SJSA1 (cell line): ENCODE measurements around the gene JMJD4. TPM values are rescaled to one million over a fixed set of nuclear protein-coding genes. Genes with fewer than 3 reads are reported as not detected.

Experiments used
- DNase-seq, 2 experiments: peaks; one replicate each; pipeline ENCODE4 v3.0.0-alpha.2; 2015 to 2020; ENCODE audit warnings: low spot score in 2 of 2, low read depth in 1 of 2
- H3K27ac ChIP-seq: fragments of 250-450 bp; sonication (Bioruptor Pico); 2 replicates; pipeline ENCODE4 v1.5.1; 2020; ENCODE audit warnings: mild to moderate bottlenecking, moderate library complexity
- H3K27me3 ChIP-seq: fragments of 250-450 bp; sonication (Bioruptor Pico); replicated peaks from 2 replicates; pipeline ENCODE4 v1.5.1; 2020; ENCODE audit warnings: mild to moderate bottlenecking, moderate library complexity
- H3K36me3 ChIP-seq: fragments of 250-450 bp; sonication (Bioruptor Pico); 2 replicates; pipeline ENCODE4 v1.5.1; 2020; ENCODE audit warnings: mild to moderate bottlenecking
- H3K4me1 ChIP-seq: fragments of 250-450 bp; sonication (Bioruptor Pico); replicated peaks from 2 replicates; pipeline ENCODE4 v1.6.1; 2021; ENCODE audit warnings: mild to moderate bottlenecking
- H3K4me3 ChIP-seq: fragments of 250-450 bp; sonication (Bioruptor Pico); 2 replicates; pipeline ENCODE4 v1.5.1; 2020; ENCODE audit warnings: mild to moderate bottlenecking
- H3K9me3 ChIP-seq: fragments of 250-450 bp; sonication (Bioruptor Pico); replicated peaks from 2 replicates; pipeline ENCODE4 v1.5.1; 2020; ENCODE audit warnings: mild to moderate bottlenecking
- total RNA-seq: library from RNA; depleted of rRNA; stranded (reverse); fragments of >200 nt; shearing (Covaris generic); gene quantifications from 2 replicates; pipeline ENCODE4 v1.2.3, GENCODE V29; 2014

Gene JMJD4
- total RNA-seq, 1 experiment from 2014 or later: 28.8 TPM

- Histone ChIP-seq H3K27me3 (no peaks in the 10 kb centered on the region), H3K36me3 (peaks cover 30% of the 10 kb centered on the region)
- no peak for DNase-seq
Measured at GRCh38 chr1:227749916-227750710, 15.0 kb upstream of the JMJD4 start.

GRCh38 chr1:227749225-227749624 is 14.1 kb upstream of the JMJD4 start:
- Histone ChIP-seq H3K36me3 (peaks cover 30% of the 10 kb centered on the region), H3K27me3 (no peaks in the 10 kb centered on the region), H3K27ac (no peak overlapping the region), H3K4me1 (peaks cover 6% of the 10 kb centered on the region), H3K9me3 (no peaks in the 10 kb centered on the region), H3K4me3 (no peak overlapping the region)
- no peak for DNase-seq

More at GRCh38 chr1:227749916-227750710, 15.0 kb upstream of the JMJD4 start:
- Histone ChIP-seq H3K27ac (no peak overlapping the region), H3K9me3 (no peaks in the 10 kb centered on the region), H3K4me1 (peaks cover 8% of the 10 kb centered on the region), H3K4me3 (no peak overlapping the region)

- H3K27me3 ChIP-seq: no peaks in the 10 kb centered on the region
- H3K27ac ChIP-seq: no peak overlapping the region
- H3K36me3 ChIP-seq: peaks cover 30% of the 10 kb centered on the region
- H3K4me1 ChIP-seq: no peaks in the 10 kb centered on the region
- DNase-seq: no peak
- H3K4me3 ChIP-seq: no peak overlapping the region
- no peaks in the 10 kb centered on the region for H3K9me3 ChIP-seq
Measured at GRCh38 chr1:227748496-227749182, 13.5 kb upstream of the JMJD4 start.

- Histone ChIP-seq H3K4me1 (no peaks in the 10 kb centered on the region), H3K27ac (no peak overlapping the region), H3K4me3 (no peak overlapping the region), H3K27me3 (no peaks in the 10 kb centered on the region), H3K9me3 (no peaks in the 10 kb centered on the region), H3K36me3 (peaks cover 30% of the 10 kb centered on the region)
- no peak for DNase-seq
Measured at GRCh38 chr1:227747948-227748495, 12.9 kb upstream of the JMJD4 start.

- no peaks in the 10 kb centered on the region for H3K9me3 ChIP-seq
- no peak overlapping the region for H3K27ac ChIP-seq
- no peaks in the 10 kb centered on the region for H3K4me1 ChIP-seq
- no peaks in the 10 kb centered on the region for H3K27me3 ChIP-seq
- no peak for DNase-seq
- H3K4me3 ChIP-seq: no peak overlapping the region
- peaks cover 30% of the 10 kb centered on the region for H3K36me3 ChIP-seq
Measured at GRCh38 chr1:227747382-227747781, 12.3 kb upstream of the JMJD4 start.

- Histone ChIP-seq H3K36me3 (peaks cover 30% of the 10 kb centered on the region), H3K27me3 (no peaks in the 10 kb centered on the region), H3K27ac (no peak overlapping the region), H3K9me3 (no peaks in the 10 kb centered on the region), H3K4me1 (no peaks in the 10 kb centered on the region), H3K4me3 (no peak overlapping the region)
- no peak for DNase-seq
Measured at GRCh38 chr1:227746676-227747075, 11.6 kb upstream of the JMJD4 start.

- no peaks in the 10 kb centered on the region for H3K27me3 ChIP-seq
- no peak overlapping the region for H3K4me3 ChIP-seq
- H3K27ac ChIP-seq: no peak overlapping the region
- no peak for DNase-seq
- H3K36me3 ChIP-seq: peaks cover 23% of the 10 kb centered on the region
- no peaks in the 10 kb centered on the region for H3K9me3 ChIP-seq
- H3K4me1 ChIP-seq: no peaks in the 10 kb centered on the region
Measured at GRCh38 chr1:227745568-227746265, 10.6 kb upstream of the JMJD4 start.

GRCh38 chr1:227744668-227745067 is 9.6 kb upstream of the JMJD4 start:
- no peak overlapping the region for H3K4me3 ChIP-seq
- H3K27me3 ChIP-seq: no peaks in the 10 kb centered on the region
- peaks cover 17% of the 10 kb centered on the region for H3K36me3 ChIP-seq
- DNase-seq: no peak
- no peaks in the 10 kb centered on the region for H3K9me3 ChIP-seq
- no peak overlapping the region for H3K27ac ChIP-seq
- H3K4me1 ChIP-seq: no peaks in the 10 kb centered on the region

GRCh38 chr1:227742738-227743715 is 7.9 kb upstream of the JMJD4 start:
- Histone ChIP-seq H3K27ac (no peak overlapping the region), H3K36me3 (peaks cover 11% of the 10 kb centered on the region), H3K9me3 (no peaks in the 10 kb centered on the region), H3K27me3 (no peaks in the 10 kb centered on the region), H3K4me3 (no peak overlapping the region), H3K4me1 (no peaks in the 10 kb centered on the region)
- no peak for DNase-seq

- no peak for DNase-seq
- peaks cover 4% of the 10 kb centered on the region; the same call in 1 of the 2 replicates for H3K36me3 ChIP-seq
- H3K27me3 ChIP-seq: no peaks in the 10 kb centered on the region
- no peak overlapping the region for H3K27ac ChIP-seq
- no peaks in the 10 kb centered on the region for H3K4me1 ChIP-seq
- H3K9me3 ChIP-seq: 0 out of 2 replicates have a peak, but pooled peaks cover 2% of the 10 kb centered on the region
- H3K4me3 ChIP-seq: no peak overlapping the region
Measured at GRCh38 chr1:227741166-227741870, 6.2 kb upstream of the JMJD4 start.

GRCh38 chr1:227740401-227740960 is 5.4 kb upstream of the JMJD4 start:
- Histone ChIP-seq H3K4me3 (no peak overlapping the region), H3K4me1 (peaks cover 5% of the 10 kb centered on the region), H3K9me3 (0 out of 2 replicates have a peak, but pooled peaks cover 2% of the 10 kb centered on the region), H3K27ac (no peak overlapping the region), H3K27me3 (no peaks in the 10 kb centered on the region), H3K36me3 (peaks cover 4% of the 10 kb centered on the region)
- DNase-seq: no peak

- no peak overlapping the region for H3K27ac ChIP-seq
- H3K27me3 ChIP-seq: no peaks in the 10 kb centered on the region
- H3K9me3 ChIP-seq: 0 out of 2 replicates have a peak, but pooled peaks cover 2% of the 10 kb centered on the region
- peaks cover 9% of the 10 kb centered on the region for H3K36me3 ChIP-seq
- H3K4me3 ChIP-seq: no peak overlapping the region
- H3K4me1 ChIP-seq: peaks cover 8% of the 10 kb centered on the region
- DNase-seq: no peak
Measured at GRCh38 chr1:227739636-227740035, 4.5 kb upstream of the JMJD4 start.
